Measurements from ENCODE around the gene RPSA. TPM values are rescaled to one million over a fixed set of nuclear protein-coding genes. Genes with fewer than 3 reads are reported as not detected.
"Not testable (repeated sequence)": the region's sequence is repeated elsewhere in the genome, so short reads cannot be mapped to it uniquely, and the experiment has no call there.

Gene RPSA
- total RNA-seq, 1 experiment from 2014 or later: 1,184 TPM

- DNase-seq (ENCODE audit: low spot score): no peak
These were observed 48.2 kb downstream of the RPSA start for GRCh38 chr3:39454591-39455217.

- no peak for DNase-seq (ENCODE audit: low spot score)
These were observed 49.6 kb downstream of the RPSA start for GRCh38 chr3:39456159-39456558.

- no peak for DNase-seq (ENCODE audit: low spot score)
These were observed 50.8 kb downstream of the RPSA start for GRCh38 chr3:39457361-39457760.

GRCh38 chr3:39458579-39458978 is 52.1 kb downstream of the RPSA start:
- DNase-seq (ENCODE audit: low spot score): not testable (repeated sequence)

GRCh38 chr3:39460677-39461076 is 54.2 kb downstream of the RPSA start:
- DNase-seq (ENCODE audit: low spot score): no peak

Other genes with a start within 250 kb of the RPSA start
- gene XIRP1, start 214.1 kb upstream of the RPSA start, total RNA-seq (2014; rRNA removed; shearing (Covaris generic)): not detected in 2 replicates
- gene CX3CR1, start 126.7 kb upstream of the RPSA start, total RNA-seq (2014; rRNA removed; shearing (Covaris generic)): not detected in 2 replicates
- gene CCR8, start 77.0 kb upstream of the RPSA start, total RNA-seq (2014; rRNA removed; shearing (Covaris generic)): not detected in 2 replicates
- 15.6 and 30.3 TPM in 2 replicates for gene SLC25A38, start 23.4 kb upstream of the RPSA start, total RNA-seq (2014; rRNA removed; shearing (Covaris generic))
- gene MOBP, start 61.0 kb downstream of the RPSA start, total RNA-seq (2014; rRNA removed; shearing (Covaris generic)): not detected in 2 replicates

Data from A172 (cell line).